ENCODE measurements around the gene SSTR4. TPM values are rescaled to one million over a fixed set of nuclear protein-coding genes. Genes with fewer than 3 reads are reported as not detected.

The SSTR4 gene
- total and polyA plus RNA-seq, 4 donors = not detected

GRCh38 chr20:23069108-23069507, 34.0 kb downstream of the SSTR4 start:
- peaks cover 0 to 2% (median 0%) of the 10 kb centered on the region in 4 donors for H3K27me3 ChIP-seq (ENCODE audit: control insufficient read depth in 4 of 4, insufficient read depth in 4 of 4, low read length in 3 of 4)
- DNase-seq (ENCODE audit: low spot score) = no peak
- H3K4me3 ChIP-seq (ENCODE audit: low read depth in 1 of 3, low read length in 3 of 3) = no peak overlapping the region
- 68% methylated on average over 2 of the region's 2 CpGs for WGBS
- H3K9me3 ChIP-seq (ENCODE audit: control insufficient read depth in 4 of 4, low read length in 3 of 4) = no peaks in the 10 kb centered on the region
- TF ChIP-seq REST (IDR thresholded peaks at IDR 0.05) (no peak), ATF3 (IDR thresholded peaks at IDR 0.05) (no peak), RAD21 (IDR thresholded peaks at IDR 0.05) (no peak), FOXA1 (IDR thresholded peaks at IDR 0.05) (no peak), SP1 (IDR thresholded peaks at IDR 0.05) (no peak), NR2F2 (IDR thresholded peaks at IDR 0.05) (no peak), HNF4G (IDR thresholded peaks at IDR 0.05) (no peak), EGR1 (IDR thresholded peaks at IDR 0.05; ENCODE audit: low read depth in 2 of 2) (no peak), ZBTB33 (IDR thresholded peaks at IDR 0.05) (no peak), MAX (IDR thresholded peaks at IDR 0.05) (no peak), JUND (IDR thresholded peaks at IDR 0.05) (no peak), GABPA (IDR thresholded peaks at IDR 0.05 in 1 of 2, conservative IDR thresholded peaks at IDR 0.05 in 1 of 2) (no peak), CTCF (IDR thresholded peaks at IDR 0.05; ENCODE audit: low read depth, low read length, missing input control) (no peak), RXRA (IDR thresholded peaks at IDR 0.05) (no peak), TAF1 (conservative IDR thresholded peaks at IDR 0.05) (no peak), FOXA2 (IDR thresholded peaks at IDR 0.05) (no peak), HNF4A (conservative IDR thresholded peaks at IDR 0.05) (no peak), YY1 (IDR thresholded peaks at IDR 0.05) (no peak)
- no peak overlapping the region for H3K27ac ChIP-seq (ENCODE audit: low read depth in 1 of 2, low read length in 2 of 2)
- no peak overlapping the region for H3K9ac ChIP-seq (ENCODE audit: low read depth in 1 of 2, low read length in 2 of 2)
- no peaks in the 10 kb centered on the region for H3K36me3 ChIP-seq (ENCODE audit: control insufficient read depth in 4 of 4, insufficient read depth in 3 of 4, low read depth in 1 of 4, low read length in 3 of 4)
- no peaks in the 10 kb centered on the region for H3K4me1 ChIP-seq (ENCODE audit: control insufficient read depth in 4 of 4, insufficient read depth in 4 of 4, low read length in 3 of 4)

All from liver (tissue), 9 donors.